ENCODE data around the gene TEP1.
A peak's percentile ranks its signal among the peaks of the same experiment; 100 is the strongest.
"Not testable (repeated sequence)": the region's sequence is repeated elsewhere in the genome, so short reads cannot be mapped to it uniquely, and the experiment has no call there.

TEP1 gene

DNA sequence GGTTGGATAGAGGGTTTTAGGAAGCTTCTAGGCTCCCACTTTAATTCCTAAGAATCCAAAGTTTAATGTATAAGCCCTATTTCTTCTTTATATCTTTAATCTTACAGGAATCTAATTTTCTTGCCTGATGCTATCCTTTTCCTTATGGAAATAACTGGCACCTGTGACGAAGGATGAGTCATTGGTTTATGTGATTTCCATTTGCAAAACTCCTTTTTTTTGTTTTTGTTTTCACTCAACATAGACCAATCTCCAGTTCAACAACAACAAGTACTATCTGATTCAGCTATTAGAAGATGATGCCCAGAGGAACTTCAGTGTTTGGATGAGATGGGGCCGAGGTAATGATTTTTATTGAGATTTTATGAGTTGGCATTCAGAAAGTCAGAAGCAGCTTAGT, 63.0 kb downstream of the TEP1 start:
- H3K27ac ChIP-seq: no peak overlapping the region
- TF ChIP-seq, protein P1, sequence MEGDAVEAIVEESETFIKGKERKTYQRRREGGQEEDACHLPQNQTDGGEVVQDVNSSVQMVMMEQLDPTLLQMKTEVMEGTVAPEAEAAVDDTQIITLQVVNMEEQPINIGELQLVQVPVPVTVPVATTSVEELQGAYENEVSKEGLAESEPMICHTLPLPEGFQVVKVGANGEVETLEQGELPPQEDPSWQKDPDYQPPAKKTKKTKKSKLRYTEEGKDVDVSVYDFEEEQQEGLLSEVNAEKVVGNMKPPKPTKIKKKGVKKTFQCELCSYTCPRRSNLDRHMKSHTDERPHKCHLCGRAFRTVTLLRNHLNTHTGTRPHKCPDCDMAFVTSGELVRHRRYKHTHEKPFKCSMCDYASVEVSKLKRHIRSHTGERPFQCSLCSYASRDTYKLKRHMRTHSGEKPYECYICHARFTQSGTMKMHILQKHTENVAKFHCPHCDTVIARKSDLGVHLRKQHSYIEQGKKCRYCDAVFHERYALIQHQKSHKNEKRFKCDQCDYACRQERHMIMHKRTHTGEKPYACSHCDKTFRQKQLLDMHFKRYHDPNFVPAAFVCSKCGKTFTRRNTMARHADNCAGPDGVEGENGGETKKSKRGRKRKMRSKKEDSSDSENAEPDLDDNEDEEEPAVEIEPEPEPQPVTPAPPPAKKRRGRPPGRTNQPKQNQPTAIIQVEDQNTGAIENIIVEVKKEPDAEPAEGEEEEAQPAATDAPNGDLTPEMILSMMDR (conservative IDR thresholded peaks at IDR 0.05): no peak
- no peak for TF ChIP-seq ZFX (IDR thresholded peaks at IDR 0.05)

DNA sequence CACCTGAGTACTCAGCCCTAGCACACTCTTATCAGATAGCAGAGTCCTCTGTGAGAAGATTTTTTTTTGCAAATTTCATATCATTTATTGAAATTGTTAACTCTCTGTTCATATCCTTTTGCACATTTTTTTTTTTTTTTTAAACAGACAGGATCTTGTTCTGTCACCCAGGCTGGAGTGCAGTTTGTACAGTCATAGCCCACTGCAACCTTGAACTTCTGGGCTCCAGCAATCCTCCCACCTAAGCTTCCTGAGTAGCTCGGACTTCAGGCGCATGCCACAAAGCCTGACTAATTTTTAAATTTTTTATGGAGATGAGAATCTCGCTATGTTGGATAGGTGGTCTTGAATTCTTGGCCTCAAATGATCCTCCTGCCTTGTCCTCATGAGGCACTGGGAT, 65.6 kb downstream of the TEP1 start:
- no peak overlapping the region for H3K27ac ChIP-seq

DNA sequence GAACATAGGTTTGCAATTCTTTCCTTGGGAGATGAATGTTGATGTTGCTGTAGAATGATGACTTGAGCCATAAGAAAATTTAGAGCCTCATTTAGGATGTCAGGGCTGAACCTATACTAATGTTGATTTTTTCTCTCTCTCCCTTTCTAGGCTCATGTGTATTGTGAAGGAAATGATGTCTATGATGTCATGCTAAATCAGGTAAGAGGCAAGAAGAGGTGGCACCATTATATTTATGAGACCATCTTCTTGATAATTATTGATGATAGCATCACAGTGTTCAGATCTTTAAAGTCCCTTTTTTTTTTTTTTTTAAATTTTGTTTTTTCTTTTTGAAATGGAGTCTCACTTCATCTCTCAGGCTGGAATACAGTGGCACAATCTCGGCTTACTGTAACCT, 66.6 kb downstream of the TEP1 start:
- TF ChIP-seq, protein P1 (conservative IDR thresholded peaks at IDR 0.05): no peak
- TF ChIP-seq ZFX (IDR thresholded peaks at IDR 0.05): no peak

More for the DNA sequence above, 65.6 kb downstream of the TEP1 start:
- TF ChIP-seq, protein P1 (conservative IDR thresholded peaks at IDR 0.05): no peak
- no peak for TF ChIP-seq ZFX (IDR thresholded peaks at IDR 0.05)

DNA sequence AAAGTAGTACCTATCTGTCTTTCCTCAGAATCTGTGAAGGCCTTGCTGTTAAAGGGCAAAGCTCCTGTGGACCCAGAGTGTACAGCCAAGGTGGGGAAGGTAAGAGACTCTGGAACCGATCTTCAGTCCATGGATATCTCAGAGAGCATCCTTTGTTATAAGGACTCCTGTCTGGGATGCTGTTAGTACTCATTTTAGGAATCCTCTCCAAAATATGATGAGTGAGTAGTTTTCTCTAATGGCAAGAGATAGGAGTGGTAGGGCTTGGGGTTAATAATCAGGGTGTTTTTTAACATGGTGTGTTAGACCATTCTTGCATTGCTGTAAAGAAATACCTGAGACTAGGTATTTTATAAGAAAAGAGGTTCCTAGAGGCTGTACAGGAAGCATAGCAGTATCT, 67.9 kb downstream of the TEP1 start:
- TF ChIP-seq ZFX (IDR thresholded peaks at IDR 0.05): no peak
- TF ChIP-seq, protein P1 (conservative IDR thresholded peaks at IDR 0.05): no peak
- H3K27ac ChIP-seq: no peak overlapping the region

More for the DNA sequence above, 66.6 kb downstream of the TEP1 start:
- no peak overlapping the region for H3K27ac ChIP-seq

DNA sequence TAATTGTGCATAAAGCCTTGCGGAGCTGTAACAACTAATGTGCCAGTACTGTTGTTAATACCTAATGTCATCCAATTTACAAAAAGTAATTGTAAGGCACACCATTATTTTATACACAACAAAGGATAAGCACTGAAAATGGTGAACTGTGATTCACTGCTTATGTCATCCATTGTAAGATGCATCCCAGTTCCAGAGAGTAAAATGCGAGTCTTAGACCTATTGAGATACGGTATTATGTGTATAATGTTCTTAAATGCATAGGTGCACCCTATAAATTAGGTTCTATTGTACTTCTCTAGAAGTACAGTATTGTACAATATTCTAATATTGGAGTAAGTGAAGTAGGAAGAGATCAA, 69.5 kb downstream of the TEP1 start:
- peak overlapping the region; percentile 75 for H3K27ac ChIP-seq

DNA sequence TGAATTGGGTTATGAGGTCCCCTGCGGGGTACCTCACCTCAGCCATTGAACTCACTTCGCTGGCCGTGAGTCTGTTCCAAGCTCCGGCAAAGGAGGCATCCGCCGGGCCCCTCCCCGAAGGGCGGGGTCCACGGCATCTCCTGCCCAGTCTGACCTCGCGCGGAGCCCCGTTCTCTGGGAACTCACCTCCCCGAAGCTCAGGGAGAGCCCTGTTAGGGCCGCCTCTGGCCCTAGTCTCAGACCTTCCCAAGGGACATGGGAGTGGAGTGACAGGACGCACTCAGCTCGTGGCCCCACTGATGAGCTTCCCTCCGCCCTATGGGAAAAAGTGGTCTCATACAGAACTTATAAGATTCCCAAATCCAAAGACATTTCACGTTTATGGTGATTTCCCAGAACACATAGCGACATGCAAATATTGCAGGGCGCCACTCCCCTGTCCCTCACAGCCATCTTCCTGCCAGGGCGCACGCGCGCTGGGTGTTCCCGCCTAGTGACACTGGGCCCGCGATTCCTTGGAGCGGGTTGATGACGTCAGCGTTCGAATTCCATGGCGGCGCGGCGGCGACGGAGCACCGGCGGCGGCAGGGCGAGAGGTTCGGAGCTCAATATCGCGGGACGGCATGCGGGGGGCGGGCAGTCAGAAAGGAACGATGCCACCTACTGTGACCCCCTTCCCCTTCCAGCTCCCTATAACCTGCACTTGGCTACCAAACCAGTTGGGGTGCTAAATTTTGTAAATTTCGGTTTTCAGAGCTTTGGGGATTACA, 70.0 kb downstream of the TEP1 start, which contains the start of gene PARP2:
TSS of gene PARP2 (plus strand) at position 544 of the 770 bp plus-strand sequence. CDS start at position 551, 7 bp downstream.
- peak within 1 kb of the TSS; percentile 75 for H3K27ac ChIP-seq
- no peak for TF ChIP-seq ZFX (IDR thresholded peaks at IDR 0.05)
- TF ChIP-seq, protein P1 (conservative IDR thresholded peaks at IDR 0.05): no peak

More for the DNA sequence above, 69.5 kb downstream of the TEP1 start:
- TF ChIP-seq ZFX (IDR thresholded peaks at IDR 0.05): no peak
- TF ChIP-seq, protein P1 (conservative IDR thresholded peaks at IDR 0.05): no peak

DNA sequence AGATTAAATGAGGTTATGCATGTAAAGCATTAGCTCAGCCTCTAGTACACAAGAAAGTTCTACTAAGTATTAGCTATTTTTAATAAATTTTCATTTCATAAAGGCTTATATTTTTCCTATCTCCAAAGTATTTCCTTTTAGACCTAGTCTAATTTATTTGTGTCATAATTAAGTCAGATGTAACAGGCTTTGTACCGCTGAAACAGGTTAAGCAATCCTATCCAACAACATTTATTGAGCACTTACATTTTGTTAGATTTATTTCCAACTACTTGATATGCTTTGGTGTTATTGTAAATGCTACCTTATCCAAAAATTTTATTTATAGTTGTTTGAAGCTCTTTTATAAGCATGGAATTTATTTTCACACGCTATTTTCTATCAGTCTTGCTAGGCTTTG, 71.7 kb downstream of the TEP1 start:
- TF ChIP-seq, protein P1 (conservative IDR thresholded peaks at IDR 0.05): no peak
- TF ChIP-seq ZFX (IDR thresholded peaks at IDR 0.05): no peak
- peak overlapping the region; percentile 75; the same call in 1 of the 2 replicates for H3K27ac ChIP-seq

DNA sequence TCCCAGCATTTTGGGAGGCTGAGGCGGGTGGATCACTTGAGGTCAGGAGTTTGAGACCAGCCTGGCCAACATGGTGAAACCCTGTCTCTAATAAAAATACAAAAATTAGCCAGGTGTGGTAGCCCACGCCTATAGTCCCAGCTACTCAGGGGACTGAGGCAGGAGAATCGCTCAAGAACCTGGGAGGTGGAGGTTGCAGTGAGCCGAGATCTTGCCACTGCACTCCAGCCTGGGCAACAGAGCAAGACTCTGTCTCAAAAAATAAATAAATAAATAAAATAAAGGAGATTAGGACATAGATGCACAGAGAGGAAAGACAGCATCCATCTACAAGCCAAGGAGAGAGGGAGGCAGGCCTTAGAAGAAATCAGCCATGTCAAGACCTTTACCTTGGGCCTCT, 72.3 kb downstream of the TEP1 start:
- not testable (repeated sequence) for H3K27ac ChIP-seq

Data from C4-2B (cell line).